H7 (cell line): Measurements from ENCODE around the gene CAD. TPM values are rescaled to one million over a fixed set of nuclear protein-coding genes. Genes with fewer than 3 reads are reported as not detected.
A peak's percentile ranks its signal among the peaks of the same experiment; 100 is the strongest.

Experiments used
- DNase-seq: peaks from one replicate; pipeline ENCODE4 v3.0.0; 2012
- H3K27me3 ChIP-seq: 2 replicates; pipeline ENCODE4 v1.6.0; 2011; ENCODE audit warnings: mild to moderate bottlenecking, low read length; ENCODE audit not compliant: control insufficient read depth, insufficient read depth
- H3K36me3 ChIP-seq: replicated peaks from 2 replicates; pipeline ENCODE4 v1.5.1; 2011; ENCODE audit warnings: low read length; ENCODE audit not compliant: control insufficient read depth, insufficient read depth
- H3K4me3 ChIP-seq: 2 replicates; pipeline ENCODE4 v1.5.1; 2011; ENCODE audit warnings: low read depth, mild to moderate bottlenecking, control low read depth, low read length, moderate library complexity; ENCODE audit not compliant: insufficient read depth
- total RNA-seq: library from RNA; depleted of rRNA; stranded (reverse); fragments of >200 nt; shearing (Covaris generic); gene quantifications from 2 replicates; pipeline ENCODE4 v1.2.3, GENCODE V29; 2014

Gene CAD
- total RNA-seq, 1 experiment from 2014 or later: 73.7 TPM

DNA sequence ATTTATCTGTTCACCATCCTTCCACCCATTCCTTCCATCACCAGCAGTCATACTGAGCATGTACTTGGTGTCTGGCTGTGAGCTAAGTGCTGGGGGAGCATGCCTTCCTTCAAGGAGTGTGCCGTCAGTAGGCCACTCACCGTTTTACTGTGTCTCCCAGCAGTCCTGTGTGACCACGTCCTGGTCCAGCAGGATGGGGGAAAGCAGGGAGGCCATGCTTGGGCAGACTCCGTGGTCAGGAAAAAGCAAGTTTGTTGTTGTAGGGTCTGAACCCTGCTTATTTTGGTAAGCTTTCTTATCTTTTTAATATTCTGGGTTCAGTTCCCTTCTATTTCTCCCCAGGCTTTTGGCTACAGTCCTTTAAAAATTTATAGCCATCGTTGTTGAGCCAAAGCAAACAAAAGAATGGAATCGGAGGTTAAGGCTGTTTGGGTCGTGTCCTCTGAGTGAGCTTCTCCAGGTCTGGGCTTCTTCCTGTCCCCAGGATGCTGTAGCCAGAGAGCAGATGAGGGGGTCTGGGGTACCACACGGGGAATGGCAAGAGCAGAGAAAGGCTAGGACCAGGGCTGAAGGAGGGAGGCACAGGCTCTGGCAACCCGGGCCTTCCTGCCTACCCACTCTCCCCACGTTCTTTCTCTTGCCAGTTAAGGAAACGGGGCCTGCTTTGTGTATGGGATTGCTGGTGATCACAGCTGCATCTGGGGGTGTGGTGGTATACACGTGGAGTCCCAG, 32.2 kb downstream of the CAD start:
- Histone ChIP-seq H3K36me3 (peaks cover 2% of the 10 kb centered on the region; the same call in 1 of the 2 replicates), H3K4me3 (no peak overlapping the region), H3K27me3 (peaks cover 7% of the 10 kb centered on the region)
- peak; percentile 51 for DNase-seq

DNA sequence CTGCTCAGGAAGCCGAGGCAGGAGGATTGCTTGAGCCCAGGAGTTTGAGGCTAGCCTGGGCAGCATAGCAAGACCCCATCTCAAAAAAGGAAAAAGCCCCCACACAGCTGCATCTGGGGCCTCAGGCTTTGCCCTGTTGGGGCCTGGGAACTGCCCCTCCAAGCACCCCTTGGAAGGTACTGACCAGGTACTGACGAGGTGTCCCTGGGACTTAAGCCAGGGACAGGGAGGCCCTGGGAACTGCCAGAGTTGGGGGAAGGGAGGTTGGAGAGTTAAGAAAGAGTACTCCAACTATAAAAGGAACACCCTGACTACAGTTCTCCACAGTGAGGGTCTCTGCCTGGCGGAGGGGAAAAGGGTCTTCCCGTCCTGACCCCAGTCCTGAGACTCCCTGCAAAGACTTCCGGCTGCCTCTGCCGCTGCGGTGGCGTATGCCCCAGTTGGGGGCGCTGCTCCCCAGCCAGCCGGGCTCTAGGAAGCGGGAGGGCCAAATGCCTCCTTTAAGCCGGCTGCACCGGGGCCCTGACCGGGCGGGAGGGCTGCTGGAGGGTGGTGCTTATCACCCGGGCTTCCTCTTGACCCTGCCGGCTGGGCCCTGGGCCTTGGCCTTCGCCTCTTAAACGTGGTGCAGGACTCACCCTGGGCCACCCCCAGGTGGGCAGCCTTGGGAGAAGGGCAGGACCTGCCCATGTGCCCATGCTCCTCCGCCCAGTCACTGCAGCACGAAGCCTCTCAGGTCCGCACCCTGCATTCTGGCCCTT, 32.9 kb downstream of the CAD start:
- peak overlapping the region; percentile 37 for H3K4me3 ChIP-seq
- H3K36me3 ChIP-seq: no peaks in the 10 kb centered on the region
- DNase-seq: peak; percentile 98
- peaks cover 7% of the 10 kb centered on the region for H3K27me3 ChIP-seq

DNA sequence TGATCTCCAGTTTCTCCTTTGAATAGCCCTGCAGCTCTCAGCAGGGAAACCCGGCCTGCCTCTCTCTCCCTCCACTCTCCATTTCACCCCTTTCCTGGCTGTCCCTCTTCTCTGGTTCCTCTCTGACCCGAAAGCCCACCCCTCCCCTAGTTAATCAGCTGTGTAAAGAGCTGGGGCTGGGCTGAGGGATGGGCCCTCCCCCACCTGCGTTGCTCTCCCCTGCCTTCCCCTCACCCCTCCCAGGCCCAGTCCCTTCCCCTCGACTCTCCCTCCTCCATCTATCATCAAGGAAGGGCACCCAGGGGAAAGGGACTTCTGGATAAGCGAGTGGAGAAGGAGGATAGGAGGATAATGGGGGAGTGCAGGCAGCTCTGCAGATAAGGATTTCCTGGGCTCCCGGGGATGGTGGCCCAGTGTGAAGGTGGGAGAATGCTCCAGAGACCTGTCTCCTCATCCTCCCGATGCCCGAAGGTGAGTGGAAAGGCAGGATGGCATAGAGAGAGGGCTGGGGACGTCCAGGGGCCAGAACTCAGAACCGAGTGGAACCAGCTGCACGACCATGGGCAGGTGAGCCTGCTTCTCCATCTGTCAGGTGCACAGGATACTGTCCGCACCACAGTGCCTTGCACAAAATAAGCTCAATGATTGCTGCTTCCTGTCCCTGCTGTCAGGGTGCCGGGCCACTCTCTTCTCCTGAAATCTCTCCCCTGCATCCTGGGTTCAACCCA, 33.6 kb downstream of the CAD start:
- Histone ChIP-seq H3K27me3 (peaks cover 7% of the 10 kb centered on the region), H3K4me3 (peak overlapping the region; percentile 37), H3K36me3 (no peaks in the 10 kb centered on the region)
- DNase-seq: no peak

DNA sequence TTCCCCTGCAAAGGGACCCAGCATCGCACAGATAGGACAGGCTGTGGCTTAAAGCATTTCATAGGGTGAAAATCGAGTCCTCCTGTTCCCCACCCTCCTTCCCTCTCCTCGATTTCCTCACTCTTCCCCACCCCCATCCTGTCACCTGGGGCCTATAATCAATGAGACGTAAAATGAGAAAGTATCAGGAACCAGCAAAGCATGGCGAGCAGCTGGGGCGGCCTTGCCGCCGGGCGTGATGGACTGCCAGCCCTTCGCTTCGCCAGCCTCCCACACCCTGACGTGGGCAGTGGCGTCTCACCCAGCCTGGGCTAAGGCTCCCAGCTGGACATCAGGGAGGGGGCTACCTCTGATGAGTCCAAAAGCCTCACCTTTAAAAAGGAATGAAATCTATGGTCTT, 34.6 kb downstream of the CAD start:
- Histone ChIP-seq H3K36me3 (no peaks in the 10 kb centered on the region), H3K27me3 (peaks cover 7% of the 10 kb centered on the region), H3K4me3 (no peak overlapping the region)
- DNase-seq: peak; percentile 50

DNA sequence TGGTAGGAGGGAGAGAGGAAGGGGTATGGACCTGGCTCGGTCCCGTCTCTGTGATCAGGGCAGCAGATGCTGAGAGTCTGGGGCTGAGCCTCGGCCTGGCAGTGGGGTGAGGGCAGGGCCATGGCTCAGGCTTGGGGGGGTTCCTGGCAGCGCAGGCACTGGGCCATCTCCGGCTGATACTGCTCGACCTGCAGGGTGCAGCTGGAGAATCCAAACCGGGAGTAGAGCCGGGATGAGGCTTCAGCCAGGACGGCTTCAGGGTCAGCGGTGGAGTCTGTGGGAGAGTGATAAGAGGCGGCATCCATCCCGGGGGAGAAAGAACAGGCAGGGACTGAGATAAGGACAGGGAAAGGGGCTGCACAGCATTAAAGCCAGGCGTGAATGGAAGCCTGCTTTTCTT, 38.0 kb downstream of the CAD start:
- Histone ChIP-seq H3K4me3 (no peak overlapping the region), H3K27me3 (peaks cover 13% of the 10 kb centered on the region), H3K36me3 (no peaks in the 10 kb centered on the region)
- DNase-seq: peak; percentile 43

DNA sequence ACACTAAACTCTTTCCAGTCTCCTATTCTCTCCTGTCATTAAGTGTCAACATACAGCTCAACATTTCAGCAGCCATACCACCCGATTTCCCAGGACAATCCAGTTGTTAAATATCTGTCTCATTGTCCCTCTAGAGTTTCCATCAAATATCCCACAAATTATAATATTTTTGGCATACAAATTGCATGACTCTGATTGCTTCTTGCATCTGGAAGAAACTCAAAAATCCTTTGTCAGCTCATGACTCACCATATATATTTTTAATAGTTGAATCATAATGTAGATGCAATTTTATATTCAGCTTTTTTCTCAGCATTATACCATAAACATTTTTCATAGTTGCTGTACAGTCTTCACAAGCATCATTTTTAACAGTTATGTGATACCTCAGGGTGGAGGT, 38.5 kb downstream of the CAD start:
- no peak for DNase-seq
- no peaks in the 10 kb centered on the region for H3K36me3 ChIP-seq
- H3K4me3 ChIP-seq: no peak overlapping the region
- peaks cover 17% of the 10 kb centered on the region for H3K27me3 ChIP-seq

DNA sequence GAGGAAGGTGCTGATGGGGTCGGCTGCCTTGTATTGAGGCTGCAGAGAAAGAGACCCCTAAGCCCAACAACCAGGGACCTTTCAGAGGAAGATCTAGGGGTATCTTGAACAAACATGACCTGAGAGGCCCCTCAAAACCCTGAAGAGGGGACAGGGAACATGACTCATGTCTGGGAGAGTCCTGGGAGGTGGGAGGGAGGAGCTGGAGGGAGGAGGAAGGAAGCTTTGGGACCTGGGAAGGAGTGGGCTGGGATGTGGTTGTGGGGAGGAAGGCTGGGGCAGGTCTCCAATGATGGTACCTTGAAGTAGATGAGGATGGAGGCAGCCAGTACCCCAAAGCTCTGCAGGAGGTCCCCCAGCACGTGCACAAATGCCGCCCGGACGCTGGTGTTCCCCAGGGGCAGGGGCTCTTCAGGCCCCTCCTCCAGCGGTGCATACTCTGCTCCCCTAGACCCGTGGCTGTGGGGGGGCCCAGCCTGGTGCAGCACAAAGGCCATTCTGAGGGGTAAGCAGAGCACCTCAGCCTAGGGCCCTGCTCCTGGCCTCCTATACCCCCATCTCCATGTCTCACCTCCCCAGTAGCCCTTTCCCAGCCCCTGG, 39.8 kb downstream of the CAD start:
- no peaks in the 10 kb centered on the region for H3K36me3 ChIP-seq
- peaks cover 24% of the 10 kb centered on the region for H3K27me3 ChIP-seq
- no peak overlapping the region for H3K4me3 ChIP-seq
- no peak for DNase-seq

DNA sequence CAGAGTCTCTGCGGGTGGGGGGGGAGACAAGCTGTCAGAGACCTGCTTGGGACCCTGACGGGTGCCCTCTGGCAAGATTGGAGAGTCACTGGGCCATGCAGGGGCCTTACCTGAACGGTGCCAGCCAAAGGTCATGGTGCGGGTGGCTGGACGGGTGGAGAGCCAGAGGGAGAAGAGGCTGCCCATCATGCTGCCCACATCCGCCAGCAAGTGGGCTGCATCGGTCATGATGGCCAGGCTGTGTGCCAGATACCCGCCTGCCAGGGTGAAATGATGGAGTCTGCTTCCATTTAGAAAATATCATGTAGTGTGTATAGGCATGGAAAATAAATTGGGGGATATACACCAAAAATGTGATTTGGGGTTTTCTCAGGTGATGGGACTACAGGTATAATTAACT, 40.9 kb downstream of the CAD start:
- Histone ChIP-seq H3K4me3 (no peak overlapping the region), H3K27me3 (peaks cover 35% of the 10 kb centered on the region), H3K36me3 (no peaks in the 10 kb centered on the region)
- no peak for DNase-seq

DNA sequence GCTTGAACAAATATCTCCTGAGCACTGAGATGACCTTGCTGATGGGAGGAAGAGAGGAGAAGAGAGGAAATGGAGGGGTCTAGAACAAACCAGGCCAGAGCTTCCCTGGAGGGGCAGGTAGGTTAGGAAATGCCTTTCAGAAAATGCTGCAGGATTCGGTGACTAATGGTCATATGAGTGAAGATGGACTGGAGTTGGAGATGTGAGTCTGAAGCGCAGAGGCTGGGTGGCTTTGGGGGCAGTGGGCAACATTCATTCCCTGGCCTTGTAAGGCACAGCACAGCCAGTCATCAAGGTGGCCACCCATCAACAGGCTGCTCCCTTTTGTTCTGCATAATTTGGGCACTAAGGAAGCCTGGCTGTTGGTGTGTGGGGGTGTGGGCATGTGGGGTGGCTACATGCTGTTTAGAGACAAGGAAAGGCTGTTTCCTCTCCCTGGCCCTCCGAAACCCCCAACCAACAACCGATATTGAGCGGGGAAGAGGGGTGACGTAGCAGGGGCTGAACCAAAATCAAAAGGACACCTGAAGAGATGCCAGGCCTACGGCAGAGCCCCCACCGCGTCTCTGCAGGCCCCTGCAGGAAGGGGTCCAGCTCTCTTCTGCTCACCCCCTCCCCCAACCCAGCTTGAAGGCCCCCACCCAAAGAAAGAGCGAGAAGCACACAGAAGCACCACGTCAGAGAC, 44.2 kb downstream of the CAD start:
- peak; percentile 70 for DNase-seq
- H3K27me3 ChIP-seq: peaks cover 68% of the 10 kb centered on the region
- no peaks in the 10 kb centered on the region for H3K36me3 ChIP-seq
- H3K4me3 ChIP-seq: no peak overlapping the region; the same call in 1 of the 2 replicates

DNA sequence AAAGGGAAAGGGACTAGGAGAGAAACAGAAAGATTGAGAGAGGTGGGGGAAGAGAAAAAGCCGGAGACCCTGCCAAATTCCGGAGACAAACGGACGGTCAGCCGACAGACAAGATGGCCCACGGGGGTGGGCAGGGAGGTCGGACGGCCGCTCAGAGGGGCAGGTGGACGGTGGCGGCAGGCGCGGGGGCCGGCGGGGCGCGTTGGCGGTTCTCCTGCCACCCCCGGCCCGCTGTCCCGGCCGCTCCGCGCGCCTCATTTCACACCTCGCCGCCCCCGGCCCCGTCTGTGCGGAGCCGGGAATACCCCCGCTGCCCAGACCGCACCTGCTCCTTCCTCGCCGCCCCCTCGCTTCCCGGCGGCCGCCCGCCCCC, 44.7 kb downstream of the CAD start:
- H3K27me3 ChIP-seq: peaks cover 71% of the 10 kb centered on the region
- DNase-seq: no peak
- H3K36me3 ChIP-seq: no peaks in the 10 kb centered on the region
- H3K4me3 ChIP-seq: peak overlapping the region; percentile 63

DNA sequence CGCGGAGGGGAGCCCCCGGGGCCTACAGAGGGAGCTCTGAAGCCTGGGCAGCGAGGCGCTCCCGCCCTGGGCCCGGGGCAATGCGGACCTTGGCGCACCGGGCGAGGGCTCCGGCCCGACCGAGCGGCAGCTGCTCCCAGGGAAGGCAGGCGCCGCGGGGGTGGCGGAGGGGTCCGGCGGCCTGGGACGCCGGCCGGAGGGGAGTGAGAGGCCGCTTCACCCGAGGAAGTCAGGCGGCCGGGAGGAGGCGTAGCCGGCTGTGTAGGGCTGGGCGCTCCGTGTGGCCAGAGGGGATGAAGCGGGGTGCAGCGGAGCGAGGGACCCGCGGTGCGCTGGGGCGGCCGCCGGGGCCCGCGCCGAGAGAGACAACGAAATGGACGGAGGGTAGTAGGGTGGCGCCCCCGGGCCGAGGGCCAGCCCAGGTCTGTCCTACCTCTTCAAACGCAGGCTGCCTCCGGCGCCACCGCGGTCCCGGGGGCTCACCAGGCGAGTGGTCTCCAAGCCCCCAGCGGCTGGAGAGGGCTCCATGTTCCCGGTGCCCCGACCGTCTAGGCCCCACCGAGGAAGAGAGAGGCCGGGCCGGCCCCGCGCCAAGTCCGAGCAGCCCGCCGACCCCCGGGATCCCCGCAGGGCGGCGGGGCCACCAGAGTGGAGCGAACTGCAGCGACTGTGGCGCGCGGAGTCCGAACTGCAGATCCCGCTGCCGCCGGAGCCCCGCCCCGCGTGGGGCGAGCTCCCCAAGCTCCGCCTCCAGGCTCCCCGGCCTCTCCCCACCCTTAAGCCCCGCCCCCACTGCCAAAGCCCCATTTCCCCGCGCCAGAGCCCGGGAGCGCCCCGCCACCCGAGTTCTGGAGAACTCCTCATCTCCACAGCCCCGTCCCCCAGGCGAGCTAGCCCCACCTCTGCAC, 45.5 kb downstream of the CAD start, which contains the start of gene SLC30A3:
Gene SLC30A3 (minus strand): TSS at position 669 of the 908 bp plus-strand sequence. CDS start 141 bp downstream, at position 528.
- Histone ChIP-seq H3K4me3 (peak within 1 kb of the TSS; percentile 63), H3K36me3 (no peaks in the 10 kb centered on the region), H3K27me3 (peaks cover 71% of the 10 kb centered on the region)
- peak; percentile 94 for DNase-seq

DNA sequence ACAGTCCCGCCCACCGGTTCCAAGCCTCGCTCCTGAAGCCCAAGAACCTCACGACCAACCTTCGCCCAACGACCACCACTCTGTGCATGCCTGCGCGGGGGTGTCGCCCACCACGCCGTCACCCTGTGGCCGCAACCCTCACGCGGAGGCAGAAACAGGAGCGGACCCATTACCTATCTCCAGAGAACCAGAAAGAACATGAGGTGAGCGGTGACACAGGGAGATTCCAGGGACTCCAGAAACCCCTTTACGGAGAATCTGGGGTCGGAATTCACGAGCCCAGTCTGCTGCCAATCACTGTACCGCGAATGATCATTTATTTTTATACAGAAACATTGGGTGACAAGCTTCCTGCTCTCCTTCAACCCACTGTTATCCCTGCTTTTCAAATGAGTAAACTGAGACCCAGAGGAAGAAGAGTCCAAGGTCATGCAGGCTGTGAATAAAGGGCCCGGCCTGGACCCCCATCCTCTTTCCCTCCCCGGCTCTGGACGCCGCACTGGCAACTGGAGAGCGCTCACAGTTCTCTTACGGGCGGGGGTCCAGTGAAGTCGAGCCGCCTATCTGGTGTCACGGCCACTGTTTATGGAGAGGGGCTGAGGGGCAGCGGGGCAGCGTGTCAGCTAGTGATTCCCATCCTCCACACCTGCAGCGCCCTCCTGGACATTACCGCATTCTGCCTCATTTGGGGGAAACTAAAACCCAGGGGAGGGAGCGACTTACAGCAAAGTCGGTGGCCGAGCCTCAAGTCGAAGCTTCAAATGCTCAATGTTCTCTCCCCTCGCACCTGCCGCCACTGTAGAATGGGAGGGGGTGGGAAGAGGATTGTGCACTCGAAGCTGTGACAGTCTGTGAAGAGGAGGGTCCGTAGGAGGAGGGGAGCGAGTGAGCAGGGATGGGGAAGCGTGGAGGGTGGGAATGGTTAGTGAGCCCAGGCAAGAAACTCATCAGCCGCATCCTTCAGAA, 46.4 kb downstream of the CAD start:
- Histone ChIP-seq H3K4me3 (peak overlapping the region; percentile 63), H3K36me3 (no peaks in the 10 kb centered on the region), H3K27me3 (peaks cover 71% of the 10 kb centered on the region)
- peak; percentile 84 for DNase-seq
